ENCODE data around the gene TBX20. TPM values are rescaled to one million over a fixed set of nuclear protein-coding genes. Genes with fewer than 3 reads are reported as not detected.
"Not testable (repeated sequence)": the region's sequence is repeated elsewhere in the genome, so short reads cannot be mapped to it uniquely, and the experiment has no call there.

The TBX20 gene
- total RNA-seq, 1 donor from 2014 or later = 0.36 TPM

GRCh38 chr7:35232994-35233393 is 20.9 kb downstream of the TBX20 start:
- no peak for TF ChIP-seq CTCF (IDR thresholded peaks at IDR 0.05; ENCODE audit: unreplicated experiment)
- H3K9me3 Mint-ChIP-seq (ENCODE audit: unreplicated experiment) = no peaks in the 10 kb centered on the region
- H3K4me1 Mint-ChIP-seq (ENCODE audit: unreplicated experiment) = peaks cover 3% of the 10 kb centered on the region
- H3K27ac Mint-ChIP-seq (ENCODE audit: unreplicated experiment) = no peak overlapping the region
- no peaks in the 10 kb centered on the region for H3K36me3 Mint-ChIP-seq (ENCODE audit: low read depth, unreplicated experiment)
- no peak overlapping the region for H3K4me3 Mint-ChIP-seq (ENCODE audit: unreplicated experiment)
- DNase-seq (ENCODE audit: low spot score) = no peak
- H3K27me3 Mint-ChIP-seq (ENCODE audit: unreplicated experiment) = no peaks in the 10 kb centered on the region

GRCh38 chr7:35231221-35231620 is 22.7 kb downstream of the TBX20 start:
- not testable (repeated sequence) for H3K27me3 Mint-ChIP-seq (ENCODE audit: unreplicated experiment); H3K27ac Mint-ChIP-seq (ENCODE audit: unreplicated experiment); DNase-seq (ENCODE audit: low spot score); H3K36me3 Mint-ChIP-seq (ENCODE audit: low read depth, unreplicated experiment); H3K4me1 Mint-ChIP-seq (ENCODE audit: unreplicated experiment); H3K4me3 Mint-ChIP-seq (ENCODE audit: unreplicated experiment); H3K9me3 Mint-ChIP-seq (ENCODE audit: unreplicated experiment)

- DNase-seq (ENCODE audit: low spot score); H3K4me1 Mint-ChIP-seq (ENCODE audit: unreplicated experiment); H3K27ac Mint-ChIP-seq (ENCODE audit: unreplicated experiment); H3K9me3 Mint-ChIP-seq (ENCODE audit: unreplicated experiment); H3K36me3 Mint-ChIP-seq (ENCODE audit: low read depth, unreplicated experiment); H3K4me3 Mint-ChIP-seq (ENCODE audit: unreplicated experiment); H3K27me3 Mint-ChIP-seq (ENCODE audit: unreplicated experiment): not testable (repeated sequence)
These were observed 24.7 kb downstream of the TBX20 start for GRCh38 chr7:35229116-35229780.

GRCh38 chr7:35228496-35229051 is 25.3 kb downstream of the TBX20 start:
- H3K9me3 Mint-ChIP-seq (ENCODE audit: unreplicated experiment) = not testable (repeated sequence)

GRCh38 chr7:35227438-35227837 is 26.5 kb downstream of the TBX20 start:
- not testable (repeated sequence) for H3K36me3 Mint-ChIP-seq (ENCODE audit: low read depth, unreplicated experiment); H3K4me1 Mint-ChIP-seq (ENCODE audit: unreplicated experiment)

More at GRCh38 chr7:35228496-35229051, 25.3 kb downstream of the TBX20 start:
- H3K4me3 Mint-ChIP-seq (ENCODE audit: unreplicated experiment); DNase-seq (ENCODE audit: low spot score); H3K4me1 Mint-ChIP-seq (ENCODE audit: unreplicated experiment); H3K36me3 Mint-ChIP-seq (ENCODE audit: low read depth, unreplicated experiment); H3K27me3 Mint-ChIP-seq (ENCODE audit: unreplicated experiment); H3K27ac Mint-ChIP-seq (ENCODE audit: unreplicated experiment): not testable (repeated sequence)

GRCh38 chr7:35222445-35222844 is 31.5 kb downstream of the TBX20 start:
- not testable (repeated sequence) for H3K4me3 Mint-ChIP-seq (ENCODE audit: unreplicated experiment); H3K4me1 Mint-ChIP-seq (ENCODE audit: unreplicated experiment); H3K27me3 Mint-ChIP-seq (ENCODE audit: unreplicated experiment); H3K36me3 Mint-ChIP-seq (ENCODE audit: low read depth, unreplicated experiment); H3K27ac Mint-ChIP-seq (ENCODE audit: unreplicated experiment); DNase-seq (ENCODE audit: low spot score); H3K9me3 Mint-ChIP-seq (ENCODE audit: unreplicated experiment)

More at GRCh38 chr7:35227438-35227837, 26.5 kb downstream of the TBX20 start:
- H3K27me3 Mint-ChIP-seq (ENCODE audit: unreplicated experiment); H3K9me3 Mint-ChIP-seq (ENCODE audit: unreplicated experiment); DNase-seq (ENCODE audit: low spot score); H3K27ac Mint-ChIP-seq (ENCODE audit: unreplicated experiment); H3K4me3 Mint-ChIP-seq (ENCODE audit: unreplicated experiment): not testable (repeated sequence)

GRCh38 chr7:35220176-35220575 is 33.7 kb downstream of the TBX20 start:
- H3K4me1 Mint-ChIP-seq (ENCODE audit: unreplicated experiment); H3K27ac Mint-ChIP-seq (ENCODE audit: unreplicated experiment); H3K4me3 Mint-ChIP-seq (ENCODE audit: unreplicated experiment); DNase-seq (ENCODE audit: low spot score); H3K27me3 Mint-ChIP-seq (ENCODE audit: unreplicated experiment); H3K36me3 Mint-ChIP-seq (ENCODE audit: low read depth, unreplicated experiment); H3K9me3 Mint-ChIP-seq (ENCODE audit: unreplicated experiment): not testable (repeated sequence)

- H3K4me3 Mint-ChIP-seq (ENCODE audit: unreplicated experiment); H3K27ac Mint-ChIP-seq (ENCODE audit: unreplicated experiment); H3K36me3 Mint-ChIP-seq (ENCODE audit: low read depth, unreplicated experiment); H3K9me3 Mint-ChIP-seq (ENCODE audit: unreplicated experiment); H3K27me3 Mint-ChIP-seq (ENCODE audit: unreplicated experiment); DNase-seq (ENCODE audit: low spot score); H3K4me1 Mint-ChIP-seq (ENCODE audit: unreplicated experiment): not testable (repeated sequence)
These were observed 37.9 kb downstream of the TBX20 start for GRCh38 chr7:35216033-35216432.

- not testable (repeated sequence) for H3K4me1 Mint-ChIP-seq (ENCODE audit: unreplicated experiment); H3K27me3 Mint-ChIP-seq (ENCODE audit: unreplicated experiment); H3K36me3 Mint-ChIP-seq (ENCODE audit: low read depth, unreplicated experiment); H3K27ac Mint-ChIP-seq (ENCODE audit: unreplicated experiment); H3K4me3 Mint-ChIP-seq (ENCODE audit: unreplicated experiment); H3K9me3 Mint-ChIP-seq (ENCODE audit: unreplicated experiment); DNase-seq (ENCODE audit: low spot score)
These were observed 38.8 kb downstream of the TBX20 start for GRCh38 chr7:35215063-35215462.

- H3K4me3 Mint-ChIP-seq (ENCODE audit: unreplicated experiment); DNase-seq (ENCODE audit: low spot score); H3K27ac Mint-ChIP-seq (ENCODE audit: unreplicated experiment); H3K27me3 Mint-ChIP-seq (ENCODE audit: unreplicated experiment); H3K36me3 Mint-ChIP-seq (ENCODE audit: low read depth, unreplicated experiment); H3K4me1 Mint-ChIP-seq (ENCODE audit: unreplicated experiment); H3K9me3 Mint-ChIP-seq (ENCODE audit: unreplicated experiment): not testable (repeated sequence)
These were observed 47.0 kb downstream of the TBX20 start for GRCh38 chr7:35206924-35207323.

- not testable (repeated sequence) for H3K4me1 Mint-ChIP-seq (ENCODE audit: unreplicated experiment); H3K9me3 Mint-ChIP-seq (ENCODE audit: unreplicated experiment); DNase-seq (ENCODE audit: low spot score); H3K27ac Mint-ChIP-seq (ENCODE audit: unreplicated experiment); H3K4me3 Mint-ChIP-seq (ENCODE audit: unreplicated experiment); H3K27me3 Mint-ChIP-seq (ENCODE audit: unreplicated experiment); H3K36me3 Mint-ChIP-seq (ENCODE audit: low read depth, unreplicated experiment)
These were observed 49.0 kb downstream of the TBX20 start for GRCh38 chr7:35204850-35205249.

Measured in endothelial cell (in vitro differentiated cells).